ENCODE measurements around the gene INPP5J.

INPP5J gene

DNA sequence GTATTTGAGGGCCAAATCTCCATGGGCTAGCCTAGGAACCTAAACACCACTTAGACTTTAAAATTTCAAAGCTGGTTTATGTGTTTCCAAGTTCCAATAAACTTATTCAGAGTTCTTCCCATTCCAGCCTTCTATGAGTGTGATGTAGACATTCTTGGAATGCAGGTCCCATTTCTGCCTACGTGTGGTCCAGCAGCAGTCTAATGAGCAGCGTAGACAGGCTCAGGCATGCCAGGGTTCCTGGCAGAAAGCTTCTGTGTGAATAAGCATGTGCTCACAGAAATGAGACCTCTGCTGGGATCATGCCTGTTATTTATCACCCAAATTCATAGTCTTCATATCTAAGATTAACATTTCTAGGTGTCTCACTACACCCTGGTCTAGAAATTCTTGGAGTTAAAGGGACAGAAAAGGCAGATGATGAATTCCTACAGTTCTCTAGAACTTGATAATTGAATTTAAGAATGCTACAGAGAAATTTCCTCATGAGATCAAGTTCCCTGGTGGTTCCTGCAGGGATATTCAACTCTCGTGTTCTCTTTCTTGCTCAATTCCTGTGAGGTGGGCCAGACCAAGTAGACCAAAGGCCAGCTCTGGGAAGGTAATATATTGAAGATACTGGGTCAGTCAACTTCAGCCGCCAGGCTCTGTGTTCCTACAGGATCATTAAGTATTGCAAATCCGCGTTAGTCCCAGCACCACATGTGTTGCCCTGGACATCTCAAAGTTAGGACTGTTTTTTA lies 54.8 kb downstream of the INPP5J start:
- no peak for DNase-seq (ENCODE audit: low read depth)
- TF ChIP-seq, protein P1, sequence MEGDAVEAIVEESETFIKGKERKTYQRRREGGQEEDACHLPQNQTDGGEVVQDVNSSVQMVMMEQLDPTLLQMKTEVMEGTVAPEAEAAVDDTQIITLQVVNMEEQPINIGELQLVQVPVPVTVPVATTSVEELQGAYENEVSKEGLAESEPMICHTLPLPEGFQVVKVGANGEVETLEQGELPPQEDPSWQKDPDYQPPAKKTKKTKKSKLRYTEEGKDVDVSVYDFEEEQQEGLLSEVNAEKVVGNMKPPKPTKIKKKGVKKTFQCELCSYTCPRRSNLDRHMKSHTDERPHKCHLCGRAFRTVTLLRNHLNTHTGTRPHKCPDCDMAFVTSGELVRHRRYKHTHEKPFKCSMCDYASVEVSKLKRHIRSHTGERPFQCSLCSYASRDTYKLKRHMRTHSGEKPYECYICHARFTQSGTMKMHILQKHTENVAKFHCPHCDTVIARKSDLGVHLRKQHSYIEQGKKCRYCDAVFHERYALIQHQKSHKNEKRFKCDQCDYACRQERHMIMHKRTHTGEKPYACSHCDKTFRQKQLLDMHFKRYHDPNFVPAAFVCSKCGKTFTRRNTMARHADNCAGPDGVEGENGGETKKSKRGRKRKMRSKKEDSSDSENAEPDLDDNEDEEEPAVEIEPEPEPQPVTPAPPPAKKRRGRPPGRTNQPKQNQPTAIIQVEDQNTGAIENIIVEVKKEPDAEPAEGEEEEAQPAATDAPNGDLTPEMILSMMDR (IDR thresholded peaks at IDR 0.05; ENCODE audit: insufficient read depth, low read depth, low read length, missing control alignments) = no peak
- no peak overlapping the region for H3K4me3 ChIP-seq (ENCODE audit: low read depth, low read length)

GRCh38 chr22:31178859-31179258 lies 56.1 kb downstream of the INPP5J start:
- no peak for DNase-seq (ENCODE audit: low read depth)
- TF ChIP-seq, protein P1 (IDR thresholded peaks at IDR 0.05; ENCODE audit: insufficient read depth, low read depth, low read length, missing control alignments) = no peak
- H3K4me3 ChIP-seq (ENCODE audit: low read depth, low read length) = no peak overlapping the region

- TF ChIP-seq, protein P1 (IDR thresholded peaks at IDR 0.05; ENCODE audit: insufficient read depth, low read depth, low read length, missing control alignments) = no peak
- DNase-seq (ENCODE audit: low read depth) = no peak
- H3K4me3 ChIP-seq (ENCODE audit: low read depth, low read length) = no peak overlapping the region
These were observed 56.6 kb downstream of the INPP5J start for GRCh38 chr22:31179345-31179744.

DNA sequence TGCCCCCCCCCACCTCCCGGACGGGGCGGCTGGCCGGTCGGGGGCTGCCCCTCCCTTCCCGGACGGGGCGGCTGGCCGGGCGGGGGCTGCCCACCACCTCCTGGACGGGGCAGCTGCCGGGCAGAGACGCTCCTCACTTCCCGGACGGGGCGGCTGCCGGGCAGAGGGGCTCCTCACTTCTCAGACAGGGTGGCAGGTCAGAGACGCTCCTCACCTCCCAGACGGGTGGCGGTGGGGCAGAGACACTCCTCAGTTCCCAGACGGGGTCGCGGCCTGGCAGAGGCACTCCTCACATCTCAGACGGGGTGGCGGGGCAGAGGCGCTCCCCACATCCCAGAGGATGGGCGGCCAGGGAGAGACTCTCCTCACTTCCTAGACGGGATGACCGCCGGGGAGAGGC lies 61.2 kb downstream of the INPP5J start:
- no peak for DNase-seq (ENCODE audit: low read depth)
- TF ChIP-seq, protein P1 (IDR thresholded peaks at IDR 0.05; ENCODE audit: insufficient read depth, low read depth, low read length, missing control alignments) = no peak

More for the DNA sequence above, 61.2 kb downstream of the INPP5J start:
- no peak overlapping the region for H3K4me3 ChIP-seq (ENCODE audit: low read depth, low read length)
